ENCODE data around the gene MSRB3.
"Not testable (repeated sequence)": the region's sequence is repeated elsewhere in the genome, so short reads cannot be mapped to it uniquely, and the experiment has no call there.

MSRB3 gene

GRCh38 chr12:65407388-65408149 lies 129.1 kb downstream of the MSRB3 start:
- DNase-seq, result no peak

GRCh38 chr12:65408441-65408840 lies 130.0 kb downstream of the MSRB3 start:
- no peak for DNase-seq

GRCh38 chr12:65409726-65410125 lies 131.2 kb downstream of the MSRB3 start:
- no peak for DNase-seq

GRCh38 chr12:65411171-65411570 lies 132.7 kb downstream of the MSRB3 start:
- no peak for DNase-seq

- no peak for DNase-seq
Measured at GRCh38 chr12:65414526-65414925, 136.0 kb downstream of the MSRB3 start.

GRCh38 chr12:65415826-65416225 lies 137.3 kb downstream of the MSRB3 start:
- DNase-seq, result no peak

- DNase-seq, result no peak
Measured at GRCh38 chr12:65419284-65420072, 141.0 kb downstream of the MSRB3 start.

- DNase-seq, result no peak
Measured at GRCh38 chr12:65420941-65421340, 142.5 kb downstream of the MSRB3 start.

- DNase-seq, result no peak
Measured at GRCh38 chr12:65427646-65428045, 149.2 kb downstream of the MSRB3 start.

GRCh38 chr12:65430006-65430405 lies 151.5 kb downstream of the MSRB3 start:
- no peak for DNase-seq

- no peak for DNase-seq
Measured at GRCh38 chr12:65430571-65431306, 152.3 kb downstream of the MSRB3 start.

GRCh38 chr12:65432114-65432513 lies 153.6 kb downstream of the MSRB3 start:
- no peak for DNase-seq

GRCh38 chr12:65432651-65433050 lies 154.2 kb downstream of the MSRB3 start:
- no peak for DNase-seq

- DNase-seq, result no peak
Measured at GRCh38 chr12:65434737-65435136, 156.3 kb downstream of the MSRB3 start.

GRCh38 chr12:65443038-65443437 lies 164.6 kb downstream of the MSRB3 start:
- DNase-seq, result no peak

- DNase-seq, result no peak
Measured at GRCh38 chr12:65444996-65445395, 166.5 kb downstream of the MSRB3 start.

- DNase-seq, result no peak
Measured at GRCh38 chr12:65446901-65447300, 168.4 kb downstream of the MSRB3 start.

GRCh38 chr12:65449400-65449799 lies 170.9 kb downstream of the MSRB3 start:
- DNase-seq, result no peak

- no peak for DNase-seq
Measured at GRCh38 chr12:65450625-65451024, 172.1 kb downstream of the MSRB3 start.

GRCh38 chr12:65454115-65454787 lies 175.8 kb downstream of the MSRB3 start:
- DNase-seq, result no peak

- not testable (repeated sequence) for DNase-seq
Measured at GRCh38 chr12:65457341-65457740, 178.9 kb downstream of the MSRB3 start.

- no peak for DNase-seq
Measured at GRCh38 chr12:65458718-65459117, 180.2 kb downstream of the MSRB3 start.

- no peak for DNase-seq
Measured at GRCh38 chr12:65459545-65459944, 181.1 kb downstream of the MSRB3 start.

Data from DMS79 treated with DMSO at 0.1 percent for 48 hours (cell line).